Vagina (tissue), 2 donors: ENCODE results near the gene GPR137B. TPM values are rescaled to one million over a fixed set of nuclear protein-coding genes. Genes with fewer than 3 reads are reported as not detected.

Experiments used
- DNase-seq, 2 donors: peaks; one replicate each; pipeline ENCODE4 v3.0.0-alpha.2; 2017; ENCODE audit errors: extremely low spot score in 2 of 2
- H3K27ac ChIP-seq: fragments of 200-600 bp; sonication (generic); one replicate; pipeline ENCODE4 v1.5.1; 2019
- H3K27me3 ChIP-seq: fragments of 200-600 bp; sonication (generic); one replicate; pipeline ENCODE4 v1.5.1; 2019
- H3K36me3 ChIP-seq, 2 donors: fragments of 200-600 bp; sonication (generic); one replicate each; pipeline ENCODE4 v1.5.1; 2017 to 2019
- H3K4me1 ChIP-seq: fragments of 200-600 bp; sonication (generic); one replicate; pipeline ENCODE4 v1.5.1; 2019
- H3K4me3 ChIP-seq, 2 donors: fragments of 200-600 bp; sonication (generic); 1 replicate in 1 of 2; 2 replicates in 1 of 2; pipeline ENCODE4 v1.5.1; 2016 to 2019
- H3K9me3 ChIP-seq: fragments of 200-600 bp; sonication (generic); one replicate; pipeline ENCODE4 v1.5.1; 2019
- CTCF ChIP-seq, 3 experiments: fragments of 450-650 bp in 2 of 3; fragments of 200-600 bp in 1 of 3; sonication (generic) in 1 of 3; IDR thresholded peaks; one replicate each; pipeline ENCODE4 v1.5.1; 2017 to 2019; ENCODE audit warnings: antibody characterized with exemption in 3 of 3, mild to moderate bottlenecking in 2 of 3, moderate library complexity in 2 of 3
- POLR2A ChIP-seq, 2 donors: fragments of 450-650 bp; IDR thresholded peaks; one replicate each; pipeline ENCODE4 v1.6.1; 2017; ENCODE audit warnings: antibody characterized with exemption in 2 of 2, mild to moderate bottlenecking in 2 of 2, moderate library complexity in 2 of 2
- POLR2AphosphoS5 ChIP-seq, 2 donors: sonication (generic); formaldehyde crosslinking; IDR thresholded peaks; one replicate each; pipeline ENCODE4 v1.9.0; 2017; ENCODE audit warnings: antibody characterized with exemption in 2 of 2, mild to moderate bottlenecking in 2 of 2, low read depth in 1 of 2; ENCODE audit not compliant: insufficient read depth in 1 of 2
- intact Hi-C: fragments of 100-400 bp; cut with DNase I; formaldehyde crosslinking; loops from one replicate; pipeline ENCODE4 v1.15.1; 2023
- total RNA-seq: library from RNA; depleted of rRNA; stranded (reverse); fragments of >200 nt; gene quantifications from one replicate; pipeline ENCODE4 v1.2.3, GENCODE V29; 2016

Gene GPR137B
- total RNA-seq, 1 donor from 2014 or later, result 38.8 TPM

- no peak overlapping the region for H3K4me3 ChIP-seq
- no peak overlapping the region for H3K27ac ChIP-seq
- intact Hi-C loops, result no loop called here
- H3K4me1 ChIP-seq, result peaks cover 56% of the 10 kb centered on the region
- no peaks in the 10 kb centered on the region for H3K27me3 ChIP-seq
- H3K36me3 ChIP-seq, result peaks cover 0 to 4% of the 10 kb centered on the region in 2 donors
- no peaks in the 10 kb centered on the region for H3K9me3 ChIP-seq
- TF ChIP-seq POLR2AphosphoS5 (IDR thresholded peaks at IDR 0.05; ENCODE audit: insufficient read depth in 1 of 2, low read depth in 1 of 2) (no peak), POLR2A (IDR thresholded peaks at IDR 0.05) (no peak)
- DNase-seq, result no peak
These were observed 7.4 kb downstream of the GPR137B start for GRCh38 chr1:236149696-236150228.

GRCh38 chr1:236150311-236150955 lies 8.1 kb downstream of the GPR137B start:
- peaks cover 0 to 4% of the 10 kb centered on the region in 2 donors for H3K36me3 ChIP-seq
- no peak overlapping the region for H3K4me3 ChIP-seq
- DNase-seq, result no peak
- no peak overlapping the region for H3K27ac ChIP-seq
- no peaks in the 10 kb centered on the region for H3K27me3 ChIP-seq
- H3K4me1 ChIP-seq, result peaks cover 49% of the 10 kb centered on the region
- TF ChIP-seq POLR2AphosphoS5 (IDR thresholded peaks at IDR 0.05; ENCODE audit: insufficient read depth in 1 of 2, low read depth in 1 of 2) (no peak), POLR2A (IDR thresholded peaks at IDR 0.05) (no peak), CTCF (IDR thresholded peaks at IDR 0.05) (no peak)
- no peaks in the 10 kb centered on the region for H3K9me3 ChIP-seq
- intact Hi-C loops, result no loop called here

GRCh38 chr1:236150986-236151385 lies 8.6 kb downstream of the GPR137B start:
- DNase-seq, result no peak
- Histone ChIP-seq H3K9me3 (no peaks in the 10 kb centered on the region), H3K27ac (no peak overlapping the region), H3K4me1 (peaks cover 44% of the 10 kb centered on the region), H3K36me3 (peaks cover 0 to 4% of the 10 kb centered on the region in 2 donors), H3K4me3 (no peak overlapping the region), H3K27me3 (no peaks in the 10 kb centered on the region)
- intact Hi-C loops, result no loop called here
- TF ChIP-seq CTCF (IDR thresholded peaks at IDR 0.05) (no peak), POLR2AphosphoS5 (IDR thresholded peaks at IDR 0.05; ENCODE audit: insufficient read depth in 1 of 2, low read depth in 1 of 2) (no peak), POLR2A (IDR thresholded peaks at IDR 0.05) (no peak)

- H3K27ac ChIP-seq, result no peak overlapping the region
- TF ChIP-seq CTCF (IDR thresholded peaks at IDR 0.05) (no peak), POLR2A (IDR thresholded peaks at IDR 0.05) (no peak), POLR2AphosphoS5 (IDR thresholded peaks at IDR 0.05; ENCODE audit: insufficient read depth in 1 of 2, low read depth in 1 of 2) (no peak)
- H3K36me3 ChIP-seq, result no peaks in the 10 kb centered on the region
- DNase-seq, result no peak
- H3K9me3 ChIP-seq, result no peaks in the 10 kb centered on the region
- no peak overlapping the region for H3K4me3 ChIP-seq
- intact Hi-C loops, result no loop called here
- no peaks in the 10 kb centered on the region for H3K27me3 ChIP-seq
- H3K4me1 ChIP-seq, result peaks cover 36% of the 10 kb centered on the region
These were observed 9.5 kb downstream of the GPR137B start for GRCh38 chr1:236151739-236152424.

GRCh38 chr1:236154126-236154525 lies 11.8 kb downstream of the GPR137B start:
- no peak overlapping the region for H3K4me3 ChIP-seq
- no peak for DNase-seq
- no peaks in the 10 kb centered on the region for H3K36me3 ChIP-seq
- H3K4me1 ChIP-seq, result peaks cover 17% of the 10 kb centered on the region
- no peaks in the 10 kb centered on the region for H3K27me3 ChIP-seq
- no peaks in the 10 kb centered on the region for H3K9me3 ChIP-seq
- intact Hi-C loops, result no loop called here
- H3K27ac ChIP-seq, result no peak overlapping the region
- TF ChIP-seq CTCF (IDR thresholded peaks at IDR 0.05) (no peak), POLR2A (IDR thresholded peaks at IDR 0.05) (no peak), POLR2AphosphoS5 (IDR thresholded peaks at IDR 0.05; ENCODE audit: insufficient read depth in 1 of 2, low read depth in 1 of 2) (no peak)
